ENCODE measurements around the gene ERI2. TPM values are rescaled to one million over a fixed set of nuclear protein-coding genes. Genes with fewer than 3 reads are reported as not detected.
"Not testable (repeated sequence)": the region's sequence is repeated elsewhere in the genome, so short reads cannot be mapped to it uniquely, and the experiment has no call there.

Gene ERI2
- total RNA-seq, 1 donor from 2014 or later = 17.6 TPM

GRCh38 chr16:20760346-20760745 lies 45.9 kb downstream of the ERI2 start:
- intact Hi-C loops (cut with DNase I) = no loop called here
- H3K27ac ChIP-seq = no peak overlapping the region
- no peak overlapping the region for H3K4me3 ChIP-seq
- no peaks in the 10 kb centered on the region for H3K9me3 ChIP-seq
- H3K4me1 ChIP-seq = peaks cover 11% of the 10 kb centered on the region
- H3K36me3 ChIP-seq = no peaks in the 10 kb centered on the region
- no peak for DNase-seq
- no peak for ATAC-seq
- no peaks in the 10 kb centered on the region for H3K27me3 ChIP-seq (ENCODE audit: low read depth)
- TF ChIP-seq, protein P1, sequence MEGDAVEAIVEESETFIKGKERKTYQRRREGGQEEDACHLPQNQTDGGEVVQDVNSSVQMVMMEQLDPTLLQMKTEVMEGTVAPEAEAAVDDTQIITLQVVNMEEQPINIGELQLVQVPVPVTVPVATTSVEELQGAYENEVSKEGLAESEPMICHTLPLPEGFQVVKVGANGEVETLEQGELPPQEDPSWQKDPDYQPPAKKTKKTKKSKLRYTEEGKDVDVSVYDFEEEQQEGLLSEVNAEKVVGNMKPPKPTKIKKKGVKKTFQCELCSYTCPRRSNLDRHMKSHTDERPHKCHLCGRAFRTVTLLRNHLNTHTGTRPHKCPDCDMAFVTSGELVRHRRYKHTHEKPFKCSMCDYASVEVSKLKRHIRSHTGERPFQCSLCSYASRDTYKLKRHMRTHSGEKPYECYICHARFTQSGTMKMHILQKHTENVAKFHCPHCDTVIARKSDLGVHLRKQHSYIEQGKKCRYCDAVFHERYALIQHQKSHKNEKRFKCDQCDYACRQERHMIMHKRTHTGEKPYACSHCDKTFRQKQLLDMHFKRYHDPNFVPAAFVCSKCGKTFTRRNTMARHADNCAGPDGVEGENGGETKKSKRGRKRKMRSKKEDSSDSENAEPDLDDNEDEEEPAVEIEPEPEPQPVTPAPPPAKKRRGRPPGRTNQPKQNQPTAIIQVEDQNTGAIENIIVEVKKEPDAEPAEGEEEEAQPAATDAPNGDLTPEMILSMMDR (IDR thresholded peaks at IDR 0.05) = no peak

DNA sequence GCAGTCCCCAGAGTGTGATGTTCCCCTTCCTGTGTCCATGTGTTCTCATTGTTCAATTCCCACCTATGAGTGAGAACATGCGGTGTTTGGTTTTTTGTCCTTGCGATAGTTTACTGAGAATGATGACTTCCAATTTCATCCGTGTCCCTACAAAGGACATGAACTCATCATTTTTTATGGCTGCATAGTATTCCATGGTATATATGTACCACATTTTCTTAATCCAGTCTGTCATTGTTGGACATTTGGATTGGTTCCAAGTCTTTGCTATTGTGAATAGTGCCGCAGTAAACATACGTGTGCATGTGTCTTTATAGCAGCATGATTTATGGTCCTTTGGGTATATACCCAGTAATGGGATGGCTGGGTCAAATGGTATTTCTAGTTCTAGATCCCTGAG lies 50.5 kb downstream of the ERI2 start:
- H3K9me3 ChIP-seq; H3K27ac ChIP-seq; H3K36me3 ChIP-seq; ATAC-seq; intact Hi-C loops (cut with DNase I); H3K4me1 ChIP-seq; H3K27me3 ChIP-seq (ENCODE audit: low read depth); DNase-seq; H3K4me3 ChIP-seq: not testable (repeated sequence)

- TF ChIP-seq, protein P1 (IDR thresholded peaks at IDR 0.05) = no peak
- ATAC-seq (no peak), DNase-seq (no peak)
- intact Hi-C loops (cut with DNase I) = no loop called here
- H3K9me3 ChIP-seq = no peaks in the 10 kb centered on the region
- no peaks in the 10 kb centered on the region for H3K4me1 ChIP-seq
- no peak overlapping the region for H3K4me3 ChIP-seq
- H3K27ac ChIP-seq = no peak overlapping the region
- no peaks in the 10 kb centered on the region for H3K36me3 ChIP-seq
- H3K27me3 ChIP-seq (ENCODE audit: low read depth) = no peaks in the 10 kb centered on the region
These were observed 51.0 kb downstream of the ERI2 start for GRCh38 chr16:20755238-20755637.

DNA sequence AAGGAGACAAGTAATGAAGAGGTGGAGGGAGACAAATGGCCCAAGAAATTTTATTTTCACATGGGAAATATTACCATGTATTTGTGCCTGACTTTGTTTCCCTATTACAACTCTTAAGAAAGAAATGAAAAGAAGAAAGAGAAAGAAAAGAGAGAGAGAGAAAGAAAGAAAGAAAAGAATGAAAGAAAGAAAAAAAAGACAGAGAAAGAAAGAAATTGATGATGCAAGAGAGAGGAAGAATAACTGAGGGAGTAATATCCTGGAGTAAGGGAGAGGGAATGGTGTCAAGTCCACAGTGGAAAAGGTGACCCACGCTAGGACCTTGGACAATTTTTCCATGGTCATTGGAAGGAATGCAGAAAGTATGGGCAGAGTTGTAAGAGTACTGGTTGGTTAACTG lies 52.5 kb downstream of the ERI2 start:
- Histone ChIP-seq H3K36me3 (no peaks in the 10 kb centered on the region), H3K4me3 (no peak overlapping the region), H3K9me3 (no peaks in the 10 kb centered on the region), H3K4me1 (no peaks in the 10 kb centered on the region), H3K27me3 (ENCODE audit: low read depth) (no peaks in the 10 kb centered on the region), H3K27ac (no peak overlapping the region)
- no peak for DNase-seq
- intact Hi-C loops (cut with DNase I) = no loop called here
- ATAC-seq = no peak
- TF ChIP-seq, protein P1 (IDR thresholded peaks at IDR 0.05) = no peak

DNA sequence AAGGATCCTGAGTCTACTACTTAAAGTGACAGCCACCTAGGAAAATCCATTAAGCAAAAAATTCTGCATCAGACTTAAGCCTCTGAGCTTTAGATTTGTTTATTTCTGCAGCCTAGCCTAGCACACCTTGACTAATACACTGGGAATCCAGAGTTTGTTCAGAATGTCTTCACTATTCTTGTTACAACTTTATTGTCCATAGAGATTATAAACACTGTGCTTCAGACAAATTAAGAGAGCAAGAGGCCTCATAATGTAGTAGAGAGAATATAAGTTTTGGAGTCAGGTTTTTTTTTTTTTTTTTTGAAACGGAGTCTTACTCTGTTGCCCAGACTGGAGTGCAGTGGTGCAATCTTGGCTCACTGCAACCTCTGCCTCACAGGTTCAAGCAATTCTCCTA lies 55.7 kb downstream of the ERI2 start:
- peaks cover 16% of the 10 kb centered on the region for H3K9me3 ChIP-seq
- no peaks in the 10 kb centered on the region for H3K36me3 ChIP-seq
- TF ChIP-seq, protein P1 (IDR thresholded peaks at IDR 0.05) = no peak
- no peak overlapping the region for H3K27ac ChIP-seq
- no peak for ATAC-seq
- no peak overlapping the region for H3K4me3 ChIP-seq
- H3K4me1 ChIP-seq = no peaks in the 10 kb centered on the region
- DNase-seq = no peak
- intact Hi-C loops (cut with DNase I) = no loop called here
- no peaks in the 10 kb centered on the region for H3K27me3 ChIP-seq (ENCODE audit: low read depth)

DNA sequence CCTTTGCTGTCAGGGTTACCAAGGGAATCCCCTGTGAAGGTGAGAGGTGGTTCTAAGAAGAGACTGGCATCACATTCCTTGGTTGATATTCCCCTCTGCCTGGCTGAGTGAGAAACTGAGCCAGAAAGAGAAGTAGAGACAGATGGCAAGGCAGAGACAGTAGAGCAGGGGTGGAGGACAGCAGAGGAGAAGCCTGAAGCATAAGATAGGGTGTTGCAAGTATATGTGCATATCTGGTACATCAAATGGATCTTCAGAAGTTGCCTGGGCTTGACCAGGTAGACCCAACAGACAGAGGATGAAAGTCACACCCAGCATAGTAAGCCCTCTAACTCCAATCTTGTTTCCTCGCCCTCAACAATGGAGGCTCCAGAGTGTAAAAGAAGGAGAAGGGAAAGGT lies 56.8 kb downstream of the ERI2 start:
- no peaks in the 10 kb centered on the region for H3K27me3 ChIP-seq (ENCODE audit: low read depth)
- no peak overlapping the region for H3K4me3 ChIP-seq
- peaks cover 5% of the 10 kb centered on the region for H3K4me1 ChIP-seq
- intact Hi-C loops (cut with DNase I) = no loop called here
- H3K27ac ChIP-seq = no peak overlapping the region
- ATAC-seq = no peak
- no peaks in the 10 kb centered on the region for H3K36me3 ChIP-seq
- no peak for DNase-seq
- TF ChIP-seq, protein P1 (IDR thresholded peaks at IDR 0.05) = no peak
- H3K9me3 ChIP-seq = peaks cover 16% of the 10 kb centered on the region

Measured in lower lobe of right lung (tissue), 2 donors.